Suprapubic skin (tissue), 3 donors: Measurements from ENCODE around the gene OTUB1.

Source experiments
- CTCF ChIP-seq, 2 donors: fragments of 200-600 bp in 1 of 2; fragments of 450-650 bp in 1 of 2; sonication (generic) in 1 of 2; IDR thresholded peaks; one replicate each; pipeline ENCODE4 v1.5.1; 2016 to 2019; ENCODE audit warnings: antibody characterized with exemption in 2 of 2, mild to moderate bottlenecking in 1 of 2, moderate library complexity in 1 of 2
- POLR2A ChIP-seq, 2 donors: fragments of 450-650 bp; IDR thresholded peaks; one replicate each; pipeline ENCODE4 v1.6.1; 2017; ENCODE audit warnings: antibody characterized with exemption in 2 of 2, mild to moderate bottlenecking in 2 of 2, moderate library complexity in 2 of 2

- no peak for TF ChIP-seq CTCF (IDR thresholded peaks at IDR 0.05)
- TF ChIP-seq POLR2A (IDR thresholded peaks at IDR 0.05), result no peak
Measured at GRCh38 chr11:64003807-64004589, 17.8 kb downstream of the OTUB1 start.
